Measurements from ENCODE around the gene STAT1. TPM values are rescaled to one million over a fixed set of nuclear protein-coding genes. Genes with fewer than 3 reads are reported as not detected.

The STAT1 gene
- total and polyA plus RNA-seq, 4 donors, result 21.6 to 80.1 (median 74.1) TPM

GRCh38 chr2:190987938-190988337 lies 26.0 kb downstream of the STAT1 start:
- WGBS, 2 donors, result 92 to 95% methylated on average over 5 of the region's 5 CpGs
- no peaks in the 10 kb centered on the region for H3K9me3 ChIP-seq (ENCODE audit: control insufficient read depth in 4 of 4, insufficient read depth in 3 of 4, low read length in 3 of 4)

GRCh38 chr2:190987116-190987515 lies 26.9 kb downstream of the STAT1 start:
- H3K9ac ChIP-seq (ENCODE audit: insufficient read depth in 1 of 2, low read length in 2 of 2), result no peak overlapping the region
- no peak overlapping the region for H3K4me3 ChIP-seq
- no peaks in the 10 kb centered on the region for H3K4me1 ChIP-seq (ENCODE audit: control insufficient read depth in 5 of 5, insufficient read depth in 5 of 5, low read length in 5 of 5)
- no peaks in the 10 kb centered on the region for H3K27me3 ChIP-seq (ENCODE audit: control insufficient read depth in 3 of 3, insufficient read depth in 3 of 3, low read length in 2 of 3)
- DNase-seq, result no peak
- no peaks in the 10 kb centered on the region for H3K9me3 ChIP-seq (ENCODE audit: control insufficient read depth in 4 of 4, insufficient read depth in 3 of 4, low read length in 3 of 4)
- no peak overlapping the region for H3K27ac ChIP-seq (ENCODE audit: low read depth in 1 of 2, low read length in 1 of 2)
- TF ChIP-seq CTCF (IDR thresholded peaks at IDR 0.05; ENCODE audit: control extremely low read depth, extremely low read depth), result no peak
- 97 to 99% methylated on average over 1 of the region's 1 CpG for WGBS, 2 donors
- H3K36me3 ChIP-seq (ENCODE audit: control insufficient read depth in 4 of 4, insufficient read depth in 4 of 4, low read length in 4 of 4), result peaks cover 24 to 64% (median 52%) of the 10 kb centered on the region in 4 donors
- ATAC-seq (ENCODE audit: insufficient read depth, low FRiP score), result no peak

More at GRCh38 chr2:190987938-190988337, 26.0 kb downstream of the STAT1 start:
- Histone ChIP-seq H3K4me1 (ENCODE audit: control insufficient read depth in 5 of 5, insufficient read depth in 5 of 5, low read length in 5 of 5) (no peaks in the 10 kb centered on the region), H3K36me3 (ENCODE audit: control insufficient read depth in 4 of 4, insufficient read depth in 4 of 4, low read length in 4 of 4) (peaks cover 24 to 61% (median 47%) of the 10 kb centered on the region in 4 donors), H3K27me3 (ENCODE audit: control insufficient read depth in 3 of 3, insufficient read depth in 3 of 3, low read length in 2 of 3) (no peaks in the 10 kb centered on the region), H3K9ac (ENCODE audit: insufficient read depth in 1 of 2, low read length in 2 of 2) (no peak overlapping the region), H3K4me3 (no peak overlapping the region), H3K27ac (ENCODE audit: low read depth in 1 of 2, low read length in 1 of 2) (no peak overlapping the region)
- no peak for DNase-seq
- ATAC-seq (ENCODE audit: insufficient read depth, low FRiP score), result no peak
- no peak for TF ChIP-seq CTCF (IDR thresholded peaks at IDR 0.05; ENCODE audit: control extremely low read depth, extremely low read depth)

- ATAC-seq (ENCODE audit: insufficient read depth, low FRiP score), result no peak
Measured at GRCh38 chr2:190986221-190986953, 27.6 kb downstream of the STAT1 start.

More at GRCh38 chr2:190986221-190986953, 27.6 kb downstream of the STAT1 start:
- no peaks in the 10 kb centered on the region for H3K27me3 ChIP-seq (ENCODE audit: control insufficient read depth in 3 of 3, insufficient read depth in 3 of 3, low read length in 2 of 3)
- no peaks in the 10 kb centered on the region for H3K9me3 ChIP-seq (ENCODE audit: control insufficient read depth in 4 of 4, insufficient read depth in 3 of 4, low read length in 3 of 4)
- no peaks in the 10 kb centered on the region for H3K4me1 ChIP-seq (ENCODE audit: control insufficient read depth in 5 of 5, insufficient read depth in 5 of 5, low read length in 5 of 5)
- no peak overlapping the region for H3K9ac ChIP-seq (ENCODE audit: insufficient read depth in 1 of 2, low read length in 2 of 2)
- DNase-seq, result no peak
- H3K36me3 ChIP-seq (ENCODE audit: control insufficient read depth in 4 of 4, insufficient read depth in 4 of 4, low read length in 4 of 4), result peaks cover 25 to 67% (median 51%) of the 10 kb centered on the region in 4 donors
- no peak for TF ChIP-seq CTCF (IDR thresholded peaks at IDR 0.05; ENCODE audit: control extremely low read depth, extremely low read depth)
- H3K27ac ChIP-seq (ENCODE audit: low read depth in 1 of 2, low read length in 1 of 2), result no peak overlapping the region
- WGBS, 2 donors, result 64 to 79% methylated on average over 13 of the region's 13 CpGs
- no peak overlapping the region for H3K4me3 ChIP-seq

Data from lung (tissue), 12 donors.